Fibroblast of lung (primary cell): ENCODE measurements around the gene GSN. TPM values are rescaled to one million over a fixed set of nuclear protein-coding genes. Genes with fewer than 3 reads are reported as not detected.
A peak's percentile ranks its signal among the peaks of the same experiment; 100 is the strongest.

Source experiments
- DNase-seq, 2 donors: peaks; one replicate each; pipeline versions ENCODE4 v3.0.0 to v3.0.0-alpha.2; 2010; ENCODE audit warnings: low read depth in 2 of 2
- H2AFZ ChIP-seq: 2 replicates; pipeline ENCODE4 v1.5.1; 2012; ENCODE audit warnings: low read length, control low read depth, inconsistent platforms
- H3K27ac ChIP-seq: 2 replicates; pipeline ENCODE4 v1.5.1; 2011; ENCODE audit warnings: low read length, control low read depth; ENCODE audit not compliant: insufficient read depth
- H3K27me3 ChIP-seq: 2 replicates; pipeline ENCODE4 v1.5.1; 2011; ENCODE audit warnings: mild to moderate bottlenecking, low read length; ENCODE audit not compliant: control insufficient read depth, insufficient read depth
- H3K36me3 ChIP-seq: 2 replicates; pipeline ENCODE4 v1.5.1; 2011; ENCODE audit warnings: low read length; ENCODE audit not compliant: control insufficient read depth, insufficient read depth
- H3K4me1 ChIP-seq: 2 replicates; pipeline ENCODE4 v1.5.1; 2011; ENCODE audit warnings: low read length; ENCODE audit not compliant: control insufficient read depth, insufficient read depth; ENCODE audit errors: extremely low read depth
- H3K4me2 ChIP-seq: 2 replicates; pipeline ENCODE4 v1.5.1; 2011; ENCODE audit warnings: low read length, control low read depth; ENCODE audit not compliant: insufficient read depth; ENCODE audit errors: extremely low read depth
- H3K4me3 ChIP-seq, 4 experiments: fragments of 200-600 bp in 1 of 4; sonication (generic) in 1 of 4; replicated peaks in 1 of 4; 2 replicates each; pipeline ENCODE4 v1.5.1; 2011 to 2016; ENCODE audit warnings: low read length in 4 of 4, low read depth in 3 of 4, mild to moderate bottlenecking in 3 of 4, control low read depth in 2 of 4, inconsistent platforms in 1 of 4, mixed read lengths in 1 of 4; ENCODE audit not compliant: insufficient read depth in 1 of 4; ENCODE audit errors: control extremely low read depth in 1 of 4
- H3K79me2 ChIP-seq: 2 replicates; pipeline ENCODE4 v1.5.1; 2012; ENCODE audit warnings: mild to moderate bottlenecking, low read length, inconsistent platforms; ENCODE audit not compliant: control insufficient read depth, insufficient read depth
- H3K9ac ChIP-seq: 2 replicates; pipeline ENCODE4 v1.5.1; 2011; ENCODE audit warnings: mild to moderate bottlenecking, low read length, control low read depth; ENCODE audit not compliant: insufficient read depth
- H3K9me3 ChIP-seq: 2 replicates; pipeline ENCODE4 v1.5.1; 2012; ENCODE audit warnings: low read depth, low read length; ENCODE audit not compliant: control insufficient read depth, insufficient read depth
- H4K20me1 ChIP-seq: 2 replicates; pipeline ENCODE4 v1.5.1; 2011; ENCODE audit warnings: low read length; ENCODE audit not compliant: control insufficient read depth, insufficient read depth; ENCODE audit errors: extremely low read depth
- CTCF ChIP-seq, 2 donors: IDR thresholded peaks in 1 of 2; conservative IDR thresholded peaks in 1 of 2; 1 replicate in 1 of 2; 2 replicates in 1 of 2; pipeline ENCODE4 v1.5.1; 2011 to 2012; ENCODE audit warnings: low read length in 2 of 2, control low read depth in 1 of 2, inconsistent platforms in 1 of 2, low read depth in 1 of 2, mild to moderate bottlenecking in 1 of 2
- EZH2 ChIP-seq: IDR thresholded peaks from 2 replicates; pipeline ENCODE4 v1.5.1; 2012; ENCODE audit warnings: low read length, control low read depth, mild to moderate bottlenecking; ENCODE audit errors: missing control alignments
- polyA plus RNA-seq, 2 donors: library from polyadenylated mRNA; depleted of rRNA in 1 of 2; stranded (reverse) in 1 of 2; unstranded in 1 of 2; fragments of >200 nt; gene quantifications; 2 replicates each; pipeline ENCODE4 v1.2.1, GENCODE V29; 2011 to 2012; ENCODE audit warnings: missing spikeins in 1 of 2
- total RNA-seq: library from RNA; depleted of rRNA; stranded (reverse); fragments of >200 nt; gene quantifications from 2 replicates; pipeline ENCODE4 v1.2.1, GENCODE V29; 2014

GSN gene
- total and polyA plus RNA-seq, 2 donors (not counting 1 experiment from before 2014, with no cell fraction given), result 432 to 588 TPM

GRCh38 chr9:121225240-121225639 is 42.7 kb upstream of the GSN start:
- no peaks in the 10 kb centered on the region for H4K20me1 ChIP-seq
- TF ChIP-seq EZH2 (no peak), CTCF (conservative IDR thresholded peaks at IDR 0.05 in 1 of 2, IDR thresholded peaks at IDR 0.05 in 1 of 2; ENCODE audit: low read depth in 1 of 2, low read length in 2 of 2) (no peak)
- no peak for DNase-seq
- peaks cover 2% of the 10 kb centered on the region for H3K4me1 ChIP-seq
- no peak overlapping the region for H3K27ac ChIP-seq
- no peaks in the 10 kb centered on the region for H3K9me3 ChIP-seq
- H3K27me3 ChIP-seq, result no peaks in the 10 kb centered on the region
- no peaks in the 10 kb centered on the region for H3K79me2 ChIP-seq
- H2AFZ ChIP-seq, result no peak overlapping the region
- no peak overlapping the region for H3K4me2 ChIP-seq
- no peak overlapping the region for H3K4me3 ChIP-seq
- no peaks in the 10 kb centered on the region for H3K36me3 ChIP-seq
- H3K9ac ChIP-seq, result no peak overlapping the region

GRCh38 chr9:121226175-121226574 is 41.8 kb upstream of the GSN start:
- H3K4me3 ChIP-seq, result no peak overlapping the region
- no peaks in the 10 kb centered on the region for H3K9me3 ChIP-seq
- H3K36me3 ChIP-seq, result no peaks in the 10 kb centered on the region
- H4K20me1 ChIP-seq, result no peaks in the 10 kb centered on the region
- H3K9ac ChIP-seq, result no peak overlapping the region
- no peak overlapping the region for H3K27ac ChIP-seq
- peaks cover 2% of the 10 kb centered on the region for H3K4me1 ChIP-seq
- TF ChIP-seq CTCF (conservative IDR thresholded peaks at IDR 0.05 in 1 of 2, IDR thresholded peaks at IDR 0.05 in 1 of 2; ENCODE audit: low read depth in 1 of 2, low read length in 2 of 2), result no peak
- no peak for TF ChIP-seq EZH2
- no peaks in the 10 kb centered on the region for H3K27me3 ChIP-seq
- peak in 1 of 2 donors; percentile 39 for DNase-seq
- no peak overlapping the region for H2AFZ ChIP-seq
- no peaks in the 10 kb centered on the region for H3K79me2 ChIP-seq
- no peak overlapping the region for H3K4me2 ChIP-seq

- TF ChIP-seq EZH2 (no peak), CTCF (conservative IDR thresholded peaks at IDR 0.05 in 1 of 2, IDR thresholded peaks at IDR 0.05 in 1 of 2; ENCODE audit: low read depth in 1 of 2, low read length in 2 of 2) (no peak)
- Histone ChIP-seq H3K36me3 (no peaks in the 10 kb centered on the region), H3K27me3 (no peaks in the 10 kb centered on the region), H3K4me3 (no peak overlapping the region), H3K27ac (no peak overlapping the region), H2AFZ (no peak overlapping the region), H3K9me3 (no peaks in the 10 kb centered on the region), H3K79me2 (no peaks in the 10 kb centered on the region), H3K9ac (no peak overlapping the region), H3K4me1 (peaks cover 2% of the 10 kb centered on the region), H4K20me1 (no peaks in the 10 kb centered on the region), H3K4me2 (no peak overlapping the region)
- DNase-seq, result no peak
These were observed 40.1 kb upstream of the GSN start for GRCh38 chr9:121227862-121228261.
